ENCODE results near the gene RTRAF.

- no peak for TF ChIP-seq TAF1 (conservative IDR thresholded peaks at IDR 0.05)
- no peak for TF ChIP-seq YY1 (IDR thresholded peaks at IDR 0.05)
Measured at GRCh38 chr14:52012635-52013034, 23.3 kb downstream of the RTRAF start.
